AG20443 (cell line): ENCODE results near the gene RHEBL1.

Experiments used
- DNase-seq: peaks from one replicate; pipeline ENCODE4 v3.0.0; 2012; ENCODE audit warnings: low spot score, mixed read lengths

The RHEBL1 gene

DNA sequence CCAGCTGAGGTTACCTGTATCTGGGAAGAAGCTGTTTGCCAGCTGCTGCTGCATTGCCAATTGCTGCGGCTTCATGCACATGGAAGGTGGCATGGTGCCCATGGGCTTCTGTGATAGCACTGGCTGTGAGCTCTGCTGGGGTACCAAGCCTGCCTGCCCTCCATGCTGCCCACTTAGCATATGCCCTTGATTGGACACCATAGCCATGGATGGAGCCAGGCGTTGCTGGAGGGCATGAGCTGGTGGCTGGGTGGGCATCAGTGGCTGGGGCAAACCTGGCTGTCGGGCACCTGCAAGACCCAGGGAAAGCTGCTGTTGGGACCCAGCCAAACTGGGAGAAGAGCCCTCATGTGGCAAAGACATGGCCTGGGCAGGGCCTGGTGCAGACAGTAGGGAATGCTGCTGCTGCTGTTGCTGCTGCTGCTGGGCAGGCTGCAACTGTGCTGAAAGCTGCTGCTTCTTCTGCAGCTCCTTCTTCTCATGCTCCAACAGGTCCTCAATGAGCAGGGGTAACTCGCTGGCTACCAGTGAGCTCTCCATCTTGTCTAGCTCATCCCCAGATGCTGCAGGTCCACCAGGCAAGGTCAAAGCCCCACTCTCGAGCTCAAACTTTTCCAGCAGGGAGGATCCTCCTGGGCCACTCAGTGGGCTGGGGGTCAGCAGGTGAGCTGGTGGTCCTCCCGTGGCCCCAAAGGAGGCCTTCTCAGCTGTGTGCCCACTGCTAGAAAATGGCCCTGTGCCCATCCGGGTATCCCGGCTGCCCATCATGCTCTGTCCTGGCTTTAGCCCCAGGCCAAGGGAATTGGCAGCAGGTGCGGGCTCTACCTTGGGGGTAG is 32.5 kb downstream of the RHEBL1 start:
- DNase-seq = no peak

DNA sequence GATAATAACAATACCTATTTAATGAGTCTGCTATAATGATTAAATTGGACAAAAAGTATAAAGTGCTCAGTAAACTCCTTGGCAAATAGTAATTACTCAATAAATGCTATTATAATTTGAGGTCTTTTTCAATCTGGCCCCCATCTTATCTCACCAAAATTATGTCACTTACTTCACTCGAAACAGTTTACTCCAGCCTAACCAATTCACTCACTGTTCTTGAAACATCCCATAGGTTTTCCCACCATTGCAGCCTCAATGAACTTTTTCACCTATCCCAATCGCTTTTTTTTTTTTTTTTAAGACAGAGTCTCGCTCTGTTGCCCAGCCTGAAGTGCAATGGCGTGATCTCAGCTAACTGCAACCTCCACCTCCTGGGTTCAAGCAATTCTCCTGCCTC is 33.8 kb downstream of the RHEBL1 start:
- DNase-seq = no peak

DNA sequence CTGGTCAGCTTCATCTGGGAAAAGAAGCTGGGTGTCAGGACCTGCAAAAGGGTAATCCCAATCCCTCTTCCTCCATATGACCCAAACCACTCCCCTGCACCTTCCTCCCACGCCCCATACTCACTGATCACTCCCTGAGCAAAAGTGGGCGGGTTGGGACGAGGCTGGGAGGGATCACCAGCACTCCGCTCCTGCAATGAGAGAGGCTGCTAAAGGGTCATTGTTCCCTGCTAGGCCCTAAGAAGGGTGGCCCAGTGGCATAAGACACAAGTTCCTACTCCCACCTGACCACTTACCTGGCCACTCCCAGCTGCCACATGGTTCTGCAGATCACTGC is 35.5 kb downstream of the RHEBL1 start:
- no peak for DNase-seq

DNA sequence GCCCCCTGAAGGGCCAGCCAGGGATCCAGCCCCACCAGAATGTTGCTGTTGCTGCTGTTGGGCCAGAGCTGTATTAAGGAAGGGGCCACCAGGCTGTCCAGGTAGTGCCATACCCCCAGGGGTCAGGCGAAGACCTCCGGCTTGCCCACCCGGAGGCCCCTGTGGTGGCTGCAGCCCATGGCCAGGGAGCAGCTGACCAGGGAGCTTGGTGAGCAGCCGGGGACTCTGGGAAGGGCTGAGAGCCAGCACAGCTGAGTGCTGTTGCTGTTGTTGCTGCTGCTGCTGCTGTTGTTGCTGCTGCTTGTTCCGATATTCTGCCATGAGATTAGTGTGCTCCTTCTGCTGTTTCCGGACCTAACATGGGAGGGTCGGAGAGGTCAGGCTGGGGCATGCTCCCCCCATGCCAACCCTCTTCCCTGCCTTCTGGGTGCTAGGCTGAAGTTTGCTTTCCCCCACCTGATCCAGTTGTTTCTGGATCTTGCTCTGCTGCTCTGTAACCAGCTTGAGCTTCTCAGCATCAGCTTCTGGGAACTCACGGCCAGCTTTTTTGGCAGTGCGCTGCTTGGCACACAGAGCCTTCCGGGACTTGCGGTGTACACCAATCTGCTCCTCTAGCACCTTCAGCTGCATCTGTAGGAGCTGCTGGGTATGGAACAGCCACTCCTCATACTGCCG is 36.0 kb downstream of the RHEBL1 start:
- DNase-seq = no peak

DNA sequence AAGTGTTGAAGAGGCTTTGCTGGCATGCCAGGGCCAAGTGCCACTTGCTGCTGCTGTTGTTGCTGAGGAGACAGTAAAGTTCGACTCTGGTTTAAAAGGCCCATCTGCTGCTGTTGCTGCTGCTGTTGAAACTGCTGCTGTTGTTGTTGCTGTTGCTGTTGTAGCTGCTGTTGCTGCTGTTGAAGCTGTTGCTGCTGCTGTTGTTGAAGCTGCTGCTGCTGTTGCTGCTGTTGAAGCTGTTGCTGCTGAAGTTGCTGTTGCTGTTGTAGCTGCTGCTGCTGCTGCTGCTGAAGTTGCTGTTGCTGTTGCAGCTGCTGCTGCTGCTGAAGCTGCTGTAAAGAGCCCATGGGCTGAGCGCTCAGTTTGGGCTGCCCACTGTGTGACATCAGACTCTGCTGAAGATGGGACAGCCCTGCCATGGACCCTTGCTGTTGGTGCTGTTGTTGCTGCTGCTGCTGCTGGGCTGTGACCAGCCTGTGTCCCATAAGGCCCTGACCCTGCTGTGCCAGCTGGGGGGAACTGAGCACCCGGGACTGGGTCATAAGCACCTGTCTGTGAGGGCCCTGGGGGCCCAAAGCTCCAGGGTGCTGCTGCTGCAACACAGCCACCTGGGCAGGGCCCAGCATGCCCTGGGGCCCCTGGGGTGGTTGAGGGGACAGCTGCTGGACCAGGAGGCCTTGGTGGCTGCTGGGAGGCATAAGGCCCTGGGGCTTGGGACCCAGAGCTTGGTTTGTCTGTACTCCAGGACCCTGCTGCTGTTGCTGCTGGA is 36.9 kb downstream of the RHEBL1 start:
- no peak for DNase-seq

DNA sequence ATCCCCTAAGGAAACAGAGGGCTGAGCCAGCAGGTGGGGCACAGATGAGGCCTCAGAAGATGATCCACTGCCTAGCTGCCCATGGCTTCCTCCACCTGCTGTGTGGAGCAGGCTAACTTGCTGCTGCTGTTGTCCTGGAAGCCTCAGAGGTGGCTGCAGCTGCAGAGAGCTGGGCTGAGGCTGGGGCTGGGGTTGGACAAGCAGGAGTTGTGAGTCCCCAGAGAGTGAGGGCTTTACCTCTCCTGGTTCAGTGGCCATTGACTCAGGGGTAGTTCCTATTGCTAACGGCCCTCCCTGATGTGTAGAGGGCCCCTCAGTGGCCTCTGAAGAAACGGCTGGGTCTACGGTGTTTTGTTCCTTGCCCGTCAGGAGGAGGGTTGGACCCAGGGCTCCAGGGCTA is 37.5 kb downstream of the RHEBL1 start:
- DNase-seq = no peak

DNA sequence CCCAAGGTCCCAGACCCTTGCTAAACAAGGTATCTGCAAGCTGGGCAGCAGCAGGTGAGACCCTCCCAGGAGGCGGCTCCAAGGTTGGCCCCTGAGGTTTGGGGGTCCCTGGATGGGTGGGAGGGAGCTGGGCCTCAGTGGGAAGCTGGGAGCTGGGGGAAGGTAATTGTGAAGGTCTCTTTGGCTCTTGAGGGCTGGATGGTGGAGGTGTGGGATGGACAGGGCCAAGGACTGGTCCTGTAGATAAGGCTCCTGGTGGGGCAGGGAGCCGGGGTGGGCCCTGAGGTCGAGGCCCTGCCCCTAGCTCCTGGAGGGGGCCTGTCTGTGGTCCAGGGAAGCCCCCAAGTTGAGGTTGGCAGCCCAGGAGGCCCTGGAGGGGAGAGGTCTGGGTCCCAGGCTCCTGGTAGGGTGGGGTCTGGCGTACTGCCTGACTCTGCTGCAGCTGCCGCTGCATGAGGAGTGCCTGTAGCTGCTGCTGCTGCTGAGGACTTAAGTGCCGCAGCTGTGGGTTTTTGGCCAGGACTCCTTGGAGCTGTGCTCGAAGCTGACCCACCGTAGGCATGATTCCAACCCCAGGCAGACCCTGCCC is 38.1 kb downstream of the RHEBL1 start:
- DNase-seq = no peak

DNA sequence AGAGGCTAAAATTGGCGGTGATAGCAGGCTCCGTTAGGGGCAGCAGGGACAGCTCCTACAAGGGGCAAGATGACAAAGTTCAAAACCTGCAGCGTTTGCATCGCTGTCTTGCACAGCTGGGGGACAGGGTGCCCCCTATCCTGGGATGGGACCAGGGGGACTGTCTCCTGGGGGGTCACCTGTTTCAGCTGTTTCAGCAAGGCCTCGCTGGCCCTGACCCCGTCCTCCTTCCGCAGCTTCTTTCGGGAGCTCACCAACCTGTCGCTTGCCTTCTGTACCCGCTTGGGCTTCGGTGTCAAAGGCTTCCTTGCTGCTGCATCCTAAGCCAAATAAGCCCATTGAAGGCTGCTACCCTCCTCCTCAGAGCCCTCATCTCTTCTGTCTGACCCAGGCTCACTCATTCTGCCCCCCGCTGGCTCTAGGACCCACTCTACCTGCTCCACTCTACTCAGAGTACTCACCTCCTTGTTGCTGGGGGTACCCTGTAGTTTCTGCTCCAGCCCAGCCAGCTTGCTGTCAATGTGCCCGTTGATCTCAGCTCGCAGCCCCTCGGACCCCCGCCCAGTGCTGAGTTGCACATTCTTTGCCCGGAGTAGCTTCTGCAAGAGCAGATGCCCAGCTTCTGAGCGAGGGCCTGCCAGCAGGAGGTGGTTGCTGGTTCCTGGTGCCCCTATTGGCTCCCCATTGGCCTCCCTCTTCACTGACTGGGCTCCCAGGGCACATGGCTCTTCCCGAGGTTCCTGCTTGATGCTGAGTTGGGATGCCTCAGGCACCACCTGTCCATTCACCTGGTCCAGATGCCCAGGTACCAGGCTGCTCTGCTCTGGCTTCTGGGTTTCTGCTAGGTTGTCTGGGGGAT is 38.8 kb downstream of the RHEBL1 start:
- DNase-seq = no peak

DNA sequence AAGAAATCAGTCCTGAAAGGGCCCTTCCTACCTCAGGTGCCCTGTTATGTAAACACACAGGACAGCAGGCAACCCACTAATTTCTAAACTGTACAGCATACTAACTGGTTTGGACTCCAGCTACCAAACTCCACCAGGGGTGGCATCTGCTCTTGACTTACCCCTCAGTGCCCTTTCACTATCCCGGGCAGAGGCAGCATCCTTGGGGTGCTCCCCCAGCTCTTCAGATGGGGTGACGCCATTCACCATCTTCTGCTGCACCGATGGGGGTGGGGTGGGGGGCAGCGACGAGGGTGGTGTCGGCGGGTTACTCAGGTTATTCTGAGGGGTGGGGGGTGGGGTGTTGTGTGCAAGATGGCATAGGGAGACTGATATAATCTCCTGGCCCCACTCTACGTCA is 39.7 kb downstream of the RHEBL1 start:
- no peak for DNase-seq

DNA sequence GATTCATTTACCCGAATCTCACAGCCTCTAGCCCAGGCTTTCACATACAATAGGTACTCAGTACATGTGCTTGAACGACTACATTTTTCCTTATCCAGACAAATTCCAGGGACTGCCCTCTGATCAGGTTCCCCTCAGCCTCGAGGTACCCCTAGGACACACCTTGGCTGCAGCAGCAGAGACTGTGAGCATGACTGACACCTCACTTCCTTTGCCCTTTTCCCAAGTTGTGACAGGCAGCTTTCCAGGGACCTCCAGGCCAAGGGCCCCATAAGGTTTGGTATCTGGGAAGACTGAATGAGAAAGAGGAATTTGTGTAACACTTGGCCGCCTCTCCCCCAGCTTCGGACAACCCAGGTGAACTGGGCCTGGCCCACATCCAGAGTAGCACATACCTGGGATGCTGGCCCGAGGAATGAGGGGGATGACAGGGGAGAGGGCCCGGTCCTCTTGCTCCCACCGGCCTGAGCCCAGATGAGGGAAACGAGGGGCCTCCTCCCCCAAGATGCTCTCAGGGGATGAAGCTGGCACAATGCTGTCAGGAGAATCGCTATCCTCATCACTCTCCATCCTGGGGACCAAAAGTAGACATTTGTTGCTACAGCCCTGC is 41.0 kb downstream of the RHEBL1 start:
- DNase-seq = no peak

DNA sequence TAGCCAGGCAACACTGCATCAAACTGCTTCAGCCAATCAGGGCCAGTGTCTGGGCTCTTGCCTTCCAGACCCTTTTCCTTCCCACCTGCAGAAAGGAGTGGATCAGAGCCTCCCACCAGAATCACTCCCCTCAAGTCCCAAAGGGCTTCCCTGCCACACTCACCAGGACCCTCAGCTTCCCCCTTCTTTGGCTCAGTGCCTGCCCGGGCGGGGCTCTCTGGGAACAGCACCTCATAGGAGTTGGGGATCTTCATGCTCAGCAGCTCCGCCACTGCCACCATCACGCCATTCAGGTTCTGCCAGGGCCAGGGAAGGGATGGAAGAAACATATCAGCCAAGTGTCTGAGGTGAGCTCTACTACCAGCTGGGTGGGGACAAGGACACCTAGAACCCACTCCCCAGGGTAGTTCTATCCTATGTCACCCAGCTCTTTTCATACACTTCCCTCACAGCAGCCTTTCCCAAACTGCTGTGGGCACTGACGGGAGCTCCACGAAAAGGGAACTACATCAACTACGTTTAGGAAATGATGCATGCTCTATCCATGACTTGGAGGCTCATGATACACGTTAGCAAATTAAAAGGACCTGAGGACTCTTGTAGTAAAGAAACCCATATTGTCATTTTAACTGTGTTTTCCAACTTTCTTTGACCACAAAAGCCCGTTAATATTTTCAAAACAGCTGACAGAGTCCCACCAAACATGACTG is 41.8 kb downstream of the RHEBL1 start:
- DNase-seq = no peak

DNA sequence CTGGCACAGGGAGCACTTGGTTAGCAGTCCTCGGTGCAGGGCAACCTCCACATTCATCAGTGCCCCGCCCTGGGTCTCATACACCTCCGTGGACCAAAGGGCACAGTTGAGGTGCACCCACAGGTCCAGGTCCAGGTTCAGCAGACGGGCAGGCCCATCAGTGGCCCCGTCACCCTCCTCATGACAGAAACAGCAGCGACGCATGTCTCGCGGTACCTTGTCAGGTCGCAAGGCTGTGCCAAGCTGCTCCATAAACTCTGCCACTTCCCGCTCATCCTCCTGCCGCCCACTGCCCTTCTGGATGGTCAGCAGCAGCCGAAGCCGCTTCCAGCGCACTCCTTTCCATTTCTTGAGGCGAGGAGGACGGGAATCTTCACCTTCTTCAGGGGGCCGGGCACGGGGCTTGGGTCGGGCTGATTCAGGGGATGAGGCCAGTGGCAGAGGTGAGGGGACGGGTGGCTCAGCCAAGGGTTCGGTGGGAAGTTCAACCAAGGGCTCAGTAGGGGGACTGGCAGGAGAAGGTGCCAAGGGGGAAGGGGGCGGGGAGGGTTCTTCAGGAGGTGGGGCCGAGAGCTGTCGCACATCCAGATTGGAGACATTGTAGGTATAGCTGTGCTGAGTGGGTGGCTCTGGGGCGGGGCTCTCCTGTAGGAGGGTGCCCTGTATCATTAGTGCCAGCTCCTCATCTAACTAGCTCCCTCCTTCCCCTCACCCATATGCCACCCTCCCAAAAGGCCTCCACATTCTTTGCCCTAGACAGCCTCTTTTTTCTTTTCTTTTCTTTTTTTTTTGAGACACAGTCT is 42.9 kb downstream of the RHEBL1 start:
- DNase-seq = no peak

DNA sequence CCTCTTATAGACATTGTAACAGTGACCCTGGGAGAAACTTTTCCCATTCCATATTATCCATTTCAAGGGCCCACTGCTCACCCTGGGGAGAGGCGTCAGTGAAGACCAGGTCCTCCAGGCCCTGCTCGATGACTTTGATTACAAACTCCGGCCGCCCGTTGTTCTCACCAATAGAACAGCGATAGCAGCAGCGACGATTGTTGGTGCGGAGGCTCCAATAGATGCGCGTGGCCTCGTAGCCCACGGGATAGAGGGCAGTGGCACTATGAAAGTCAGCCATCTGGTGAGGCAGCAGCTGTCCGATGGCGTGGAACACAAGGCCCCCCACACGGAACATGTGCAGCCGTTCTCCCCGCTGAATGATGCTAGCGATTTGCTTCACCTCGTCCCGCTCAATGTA is 43.7 kb downstream of the RHEBL1 start:
- DNase-seq = no peak

DNA sequence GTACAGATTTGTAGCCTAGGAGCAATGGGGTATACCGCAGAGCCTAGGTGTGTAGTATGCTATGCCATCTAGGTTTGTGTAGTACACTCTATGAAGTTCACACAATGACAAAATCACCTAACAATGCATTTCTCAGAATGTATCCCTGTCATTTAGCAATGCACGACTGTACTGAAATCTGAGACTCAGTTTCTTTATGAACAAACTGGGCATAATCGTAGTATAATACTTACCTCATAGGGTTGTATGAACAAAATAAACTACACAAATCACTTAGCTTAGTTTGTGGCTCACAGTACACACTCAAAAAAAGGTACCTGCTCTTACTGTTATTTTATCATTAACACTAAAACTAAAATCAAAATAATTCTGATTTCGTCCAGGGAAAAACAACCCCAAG is 44.3 kb downstream of the RHEBL1 start:
- no peak for DNase-seq

DNA sequence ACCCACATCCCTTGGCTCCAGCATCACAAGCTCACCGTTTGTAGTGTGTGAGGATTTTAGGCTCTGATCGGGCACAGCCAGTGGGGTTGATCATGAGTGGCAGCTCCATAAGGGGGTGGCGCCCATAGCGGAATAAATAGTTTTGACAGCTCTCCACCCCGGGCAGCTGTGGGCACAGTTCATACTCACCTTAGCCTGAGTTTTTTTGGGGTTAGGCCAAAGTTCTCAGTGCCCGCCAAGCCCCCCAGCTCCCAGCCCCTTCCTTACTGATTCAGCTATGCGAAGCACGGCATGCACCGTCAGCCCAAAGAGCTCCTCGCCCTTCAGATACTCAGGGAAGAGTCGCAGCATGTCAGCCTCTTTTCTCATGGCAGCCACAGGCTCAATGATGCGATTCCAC is 45.2 kb downstream of the RHEBL1 start:
- DNase-seq = no peak

DNA sequence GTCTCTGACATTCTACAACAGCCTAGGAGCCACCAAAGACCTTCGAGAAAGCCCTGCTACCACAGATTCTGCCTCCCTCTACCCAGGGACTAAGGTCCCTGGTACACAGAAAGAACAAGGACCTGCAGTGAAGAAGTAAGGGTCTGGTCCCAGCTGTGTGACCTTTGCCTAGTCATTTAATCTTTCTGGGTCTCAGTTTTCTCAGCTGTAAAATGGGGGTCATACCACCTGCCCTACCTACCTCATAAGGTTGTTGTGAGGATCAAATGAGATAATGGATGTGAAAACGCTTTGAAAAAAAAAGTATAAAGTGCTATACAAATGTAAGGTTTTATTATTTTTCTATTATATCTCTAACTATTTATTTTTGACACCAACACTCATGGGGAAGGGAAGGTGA is 46.0 kb downstream of the RHEBL1 start:
- DNase-seq = no peak

DNA sequence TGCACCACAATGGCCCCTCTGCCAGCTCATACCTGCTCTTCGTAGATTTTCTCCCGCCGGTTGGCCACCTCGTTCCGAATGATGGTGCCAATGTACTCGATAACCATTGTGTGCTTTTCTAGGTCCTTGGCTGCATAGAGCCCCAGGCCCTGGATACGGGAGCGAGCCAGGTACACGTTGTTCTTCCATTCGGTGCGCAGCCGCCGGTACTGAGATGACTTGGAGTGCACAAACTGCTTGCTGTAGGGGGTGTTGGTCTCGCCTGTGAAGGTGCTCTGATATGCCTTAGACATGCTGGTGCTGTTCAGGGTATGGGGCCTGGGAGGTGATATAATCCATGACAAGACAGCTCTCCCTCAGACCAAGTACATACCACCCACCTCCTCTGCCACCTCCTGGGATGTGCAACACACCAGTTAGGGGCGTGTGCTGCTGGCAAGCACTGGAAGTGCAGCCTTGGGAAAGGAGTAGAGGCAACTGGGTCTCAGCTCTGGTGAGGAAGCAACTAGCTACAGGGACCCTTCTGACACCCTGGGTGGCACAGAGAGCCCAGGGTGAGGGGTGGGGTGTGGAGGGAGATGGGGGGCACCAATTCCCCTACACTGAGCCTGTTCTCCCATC is 47.1 kb downstream of the RHEBL1 start:
- no peak for DNase-seq

DNA sequence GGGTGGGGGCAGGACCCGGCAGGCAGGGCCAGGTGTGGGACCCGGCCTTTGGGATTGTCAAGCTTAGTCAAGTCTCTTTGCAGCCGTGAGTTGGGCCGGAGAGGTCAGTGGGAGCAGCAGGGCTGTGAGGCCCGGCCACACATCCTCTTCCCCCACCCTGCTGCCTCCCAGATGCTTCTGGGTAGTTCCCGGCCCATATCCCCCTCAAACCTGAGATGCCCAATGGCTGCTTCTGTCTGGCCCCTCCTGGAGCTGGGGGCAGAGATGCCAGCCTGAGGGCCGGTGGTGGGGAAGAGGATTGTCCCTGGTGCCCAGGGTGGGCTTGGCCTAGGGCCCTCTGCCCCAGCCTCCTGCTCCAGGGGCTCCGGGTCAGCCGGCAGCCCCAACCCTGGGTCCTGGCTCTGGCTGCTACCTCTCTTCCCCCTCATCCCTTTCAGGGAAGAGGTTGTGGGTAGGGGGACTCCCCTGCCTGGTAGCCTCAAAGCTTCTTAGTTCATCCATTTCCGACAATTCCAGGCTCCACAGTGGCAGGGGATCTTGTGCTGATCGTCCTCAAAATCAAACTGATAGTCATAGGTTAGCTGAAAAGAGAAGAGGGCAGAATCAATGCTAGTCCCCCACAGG is 48.4 kb downstream of the RHEBL1 start:
- no peak for DNase-seq

DNA sequence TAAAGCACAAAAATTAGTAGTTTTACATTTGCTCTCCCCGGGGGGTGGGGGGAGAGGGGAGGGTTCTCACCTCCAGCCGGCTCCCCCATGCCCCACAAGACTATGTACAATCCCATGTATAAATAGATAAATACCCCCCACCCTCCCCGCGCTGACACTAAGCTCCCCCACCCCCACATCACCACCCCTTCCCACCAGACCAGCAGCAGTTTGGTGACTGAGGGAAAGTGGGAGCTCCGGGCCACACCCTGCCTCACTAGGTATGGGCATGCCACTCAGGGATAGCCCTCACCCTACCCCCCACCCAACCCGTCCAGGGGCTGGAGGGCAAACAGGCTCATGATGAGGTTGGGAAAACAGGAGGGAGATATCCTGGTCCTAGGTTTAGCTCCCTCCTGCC is 49.3 kb downstream of the RHEBL1 start:
- DNase-seq = no peak
